Measurements from ENCODE around the gene SUPT20H.

Gene SUPT20H

GRCh38 chr13:36997716-36998427, 61.6 kb downstream of the SUPT20H start:
- no peak for DNase-seq

GRCh38 chr13:36992362-36992761, 67.1 kb downstream of the SUPT20H start:
- no peak for DNase-seq

- no peak for DNase-seq
Measured at GRCh38 chr13:36986462-36987240, 72.8 kb downstream of the SUPT20H start.

GRCh38 chr13:36981156-36981743, 78.2 kb downstream of the SUPT20H start:
- no peak for DNase-seq

GRCh38 chr13:36979361-36980050, 80.0 kb downstream of the SUPT20H start:
- no peak for DNase-seq

GRCh38 chr13:36975172-36975571, 84.3 kb downstream of the SUPT20H start:
- no peak for DNase-seq

GRCh38 chr13:36973621-36974295, 85.7 kb downstream of the SUPT20H start:
- DNase-seq = no peak

GRCh38 chr13:36973009-36973408, 86.5 kb downstream of the SUPT20H start:
- DNase-seq = no peak

- no peak for DNase-seq
Measured at GRCh38 chr13:36966404-36966803, 93.1 kb downstream of the SUPT20H start.

- DNase-seq = no peak
Measured at GRCh38 chr13:36965767-36966166, 93.7 kb downstream of the SUPT20H start.

GRCh38 chr13:36959456-36960116, 99.9 kb downstream of the SUPT20H start:
- DNase-seq = no peak

All from activated CD4-positive, alpha-beta T cell treated with anti-CD3 and anti-CD28 coated beads, Interleukin-2, amount 50 U/mL, for 4 hours (primary cell).